GM19193 (cell line): ENCODE measurements around the gene E4F1.

ENCODE experiments used
- POLR2A ChIP-seq: IDR thresholded peaks from 4 replicates; pipeline ENCODE4 v1.6.1; 2011; ENCODE audit not compliant: insufficient read depth, insufficient read length; ENCODE audit errors: extremely low read depth

The E4F1 gene

DNA sequence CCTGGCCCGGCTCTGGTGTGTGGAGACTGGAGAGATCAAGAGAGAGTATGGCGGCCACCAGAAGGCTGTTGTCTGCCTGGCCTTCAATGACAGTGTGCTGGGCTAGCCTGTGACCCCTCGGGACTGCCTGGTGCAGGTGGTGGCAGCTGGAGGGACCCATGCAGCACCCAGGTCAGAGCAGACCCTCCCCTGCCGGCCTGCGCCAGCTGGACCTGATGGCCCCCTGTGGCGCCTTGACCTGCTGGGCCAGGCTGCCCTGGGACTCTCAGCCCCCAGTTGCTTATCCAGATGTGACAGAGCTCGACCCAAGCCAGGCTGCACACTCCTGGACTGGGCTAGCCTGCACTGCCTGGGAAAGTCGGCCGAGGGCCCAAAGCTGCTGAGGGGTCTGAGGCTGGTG is 14.6 kb upstream of the E4F1 start:
- no peak for TF ChIP-seq POLR2A

- no peak for TF ChIP-seq POLR2A
Observed at GRCh38 chr16:2209258-2210008, 14.0 kb upstream of the E4F1 start.

GRCh38 chr16:2210009-2210332 is 13.4 kb upstream of the E4F1 start:
- TF ChIP-seq POLR2A: no peak

DNA sequence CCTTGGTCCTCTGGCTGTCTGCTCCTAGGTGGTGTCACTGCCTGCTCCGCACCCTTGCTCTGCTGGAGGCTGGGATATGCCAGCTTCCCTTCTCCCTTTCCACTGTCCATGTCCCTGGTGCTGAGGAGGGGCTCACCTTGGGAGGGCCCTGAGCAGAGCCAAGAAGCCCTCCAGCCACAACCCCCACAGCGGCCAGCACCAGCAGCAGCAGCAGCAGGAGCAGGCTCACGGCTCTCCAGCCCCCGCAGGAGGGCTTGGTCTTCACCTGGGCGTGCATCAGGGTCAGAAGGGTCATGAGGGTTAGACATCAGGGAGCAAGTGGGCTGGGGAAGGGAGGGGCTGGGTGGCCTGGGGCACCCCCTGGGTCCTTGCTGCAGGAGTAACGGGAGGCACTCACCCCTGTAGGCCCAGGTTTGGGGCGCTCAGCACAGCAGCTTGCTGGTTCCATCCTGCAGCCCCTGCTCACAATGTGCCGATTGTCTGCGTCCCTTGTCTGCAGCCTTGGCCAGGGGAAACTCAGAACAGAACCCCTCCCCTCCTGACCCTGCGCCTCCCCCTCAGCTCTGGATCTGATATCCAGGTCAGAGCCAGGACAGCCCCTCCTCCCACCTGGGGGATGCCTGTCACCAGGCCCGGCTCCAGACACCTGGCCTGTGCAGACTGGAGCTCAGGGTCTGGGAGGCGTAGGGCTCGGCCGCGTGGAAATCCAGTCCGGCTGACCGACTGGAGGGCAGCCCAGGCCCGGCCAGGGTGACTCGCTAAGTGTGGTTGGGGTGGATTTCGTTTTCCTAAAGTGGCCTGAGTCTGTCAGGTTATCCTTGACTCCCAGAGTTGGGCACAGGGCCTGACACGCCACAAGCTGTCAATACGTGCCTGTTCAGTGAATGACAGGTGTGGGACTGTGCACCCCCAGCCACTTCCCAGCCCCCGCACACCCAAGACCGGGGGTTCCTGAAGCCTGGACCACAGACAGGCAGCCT is 12.7 kb upstream of the E4F1 start, which contains the start of gene BRICD5:
BRICD5 (minus strand) TSS at position 478 of the 980 bp plus-strand sequence; CDS start at position 448, 30 bp downstream.
- TF ChIP-seq POLR2A: no peak

- TF ChIP-seq POLR2A: no peak
Observed at GRCh38 chr16:2211923-2212347, 11.5 kb upstream of the E4F1 start.

- no peak for TF ChIP-seq POLR2A
Observed at GRCh38 chr16:2212362-2213324, 10.7 kb upstream of the E4F1 start.

GRCh38 chr16:2213817-2214718 is 9.3 kb upstream of the E4F1 start:
- no peak for TF ChIP-seq POLR2A

DNA sequence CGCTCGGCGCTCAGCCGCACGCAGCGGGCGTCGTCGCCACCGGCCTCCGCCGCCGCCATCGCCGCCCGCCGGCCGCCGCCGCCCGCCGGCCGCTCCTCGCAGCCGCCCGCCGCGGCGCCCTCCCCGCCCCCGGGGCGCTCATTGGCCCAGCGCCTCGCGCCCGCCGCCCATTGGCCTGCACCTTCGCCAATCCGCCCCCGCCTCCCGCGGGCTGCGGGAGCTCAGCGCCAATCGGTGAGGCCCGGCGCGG is 8.7 kb upstream of the E4F1 start, which contains the start of gene PGP:
PGP (minus strand) TSS at position 122 of the 250 bp plus-strand sequence; CDS start at position 59, 63 bp downstream.
- no peak for TF ChIP-seq POLR2A

DNA sequence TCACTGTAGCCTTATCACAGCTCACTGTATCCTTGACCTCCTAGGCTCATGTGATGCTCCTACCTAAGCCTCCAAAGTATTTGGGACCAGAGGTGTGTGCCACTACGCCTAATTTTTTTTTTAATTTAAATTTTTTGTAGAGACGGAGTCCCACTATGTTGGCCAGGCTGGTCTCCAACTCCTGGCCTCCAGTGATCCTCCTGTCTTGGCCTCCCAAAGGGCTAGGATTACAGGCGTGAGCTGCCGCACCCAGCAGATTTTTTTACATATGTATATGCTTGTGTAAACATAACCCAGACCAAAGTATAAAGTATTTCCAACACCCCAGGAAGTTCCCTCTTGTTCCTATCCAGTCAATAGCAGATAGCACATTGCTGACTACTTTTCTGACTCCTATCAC is 7.1 kb upstream of the E4F1 start:
- no peak for TF ChIP-seq POLR2A

DNA sequence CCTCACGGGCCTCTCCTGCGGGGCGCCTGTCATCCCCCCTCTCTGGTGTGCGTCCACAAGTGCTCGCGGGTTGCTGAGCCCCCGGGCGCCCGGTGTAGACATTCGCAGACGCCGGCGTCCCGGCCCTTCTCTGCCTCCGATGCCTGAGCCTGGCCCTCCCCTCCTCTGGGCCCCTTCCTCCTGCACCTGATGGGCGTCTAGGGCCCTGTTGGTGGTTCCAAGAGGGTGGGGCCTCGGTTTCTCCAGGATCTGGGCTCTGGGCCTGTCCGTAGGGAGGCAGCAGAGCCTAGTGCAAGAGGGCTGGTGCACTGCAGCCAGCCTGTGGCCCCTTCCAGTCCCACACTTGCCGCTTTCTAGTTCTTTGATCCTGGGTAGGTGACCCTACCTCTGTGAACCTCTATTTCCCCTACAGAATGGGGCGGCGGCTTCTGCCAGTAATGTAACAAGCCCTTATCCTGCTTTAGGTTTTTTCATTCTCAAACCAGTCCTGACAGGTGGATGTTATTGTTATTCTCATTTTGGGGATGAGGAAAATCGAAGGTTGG is 623 bp downstream of the E4F1 start:
- TF ChIP-seq POLR2A: no peak

DNA sequence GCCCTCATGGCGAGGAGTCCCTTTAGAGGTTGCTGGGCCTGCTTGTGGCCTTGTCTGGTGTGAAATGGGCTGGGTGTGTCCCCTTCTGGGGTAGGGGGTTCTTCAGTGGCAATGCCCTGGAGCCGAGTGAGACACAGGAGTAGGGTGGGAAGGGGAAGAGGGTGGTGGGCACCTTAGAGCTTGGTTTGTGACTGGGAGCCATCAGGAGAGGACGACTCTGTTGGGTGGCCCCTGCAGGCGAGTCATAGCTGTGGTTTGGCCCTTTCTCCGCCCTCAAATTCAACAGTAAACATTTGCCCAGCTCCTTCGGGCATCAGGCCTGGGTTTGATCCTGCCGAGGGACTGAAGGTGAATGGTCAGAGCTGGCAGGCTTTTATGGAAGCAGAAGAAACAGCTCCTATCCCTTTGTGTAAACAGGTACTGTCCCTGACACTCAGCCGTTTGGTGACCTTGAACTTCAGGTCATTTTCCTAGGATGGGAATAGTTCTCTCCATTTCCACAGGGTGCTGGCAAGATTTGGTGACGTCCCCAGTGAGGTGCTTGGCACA is 2.9 kb downstream of the E4F1 start:
- TF ChIP-seq POLR2A: no peak

- no peak for TF ChIP-seq POLR2A
Observed at GRCh38 chr16:2226918-2227317, 3.5 kb downstream of the E4F1 start.

- TF ChIP-seq POLR2A: no peak
Observed at GRCh38 chr16:2228161-2228824, 4.9 kb downstream of the E4F1 start.

DNA sequence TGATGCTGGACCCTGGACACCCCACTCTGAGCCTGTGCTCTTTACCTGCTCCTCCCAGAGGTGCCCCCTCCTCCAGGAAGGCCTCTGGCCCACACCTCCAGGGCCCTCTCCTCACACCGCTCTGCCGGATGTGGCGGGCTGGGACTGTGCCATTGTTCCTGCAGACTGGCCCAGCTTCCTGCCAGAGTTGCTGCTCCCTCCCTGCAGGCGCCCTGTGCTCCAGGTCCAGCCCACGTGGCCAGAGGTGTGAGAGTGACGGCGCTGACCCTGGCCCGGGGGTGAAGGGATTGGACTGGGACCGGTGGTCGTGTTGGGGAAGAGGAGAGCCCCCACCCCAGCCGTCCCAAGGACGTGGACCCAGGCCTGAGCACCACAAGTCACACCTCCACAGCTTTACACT is 5.7 kb downstream of the E4F1 start:
- no peak for TF ChIP-seq POLR2A
